GM19455 (cell line): ENCODE results near the gene AP4B1.
A peak's percentile ranks its signal among the peaks of the same experiment; 100 is the strongest.
"Not testable (repeated sequence)": the region's sequence is repeated elsewhere in the genome, so short reads cannot be mapped to it uniquely, and the experiment has no call there.

Source experiments
- ATAC-seq: cut with Tn5 transposase; IDR thresholded peaks from one replicate; pipeline ENCODE4 v1.9.1; 2021; ENCODE audit not compliant: unreplicated experiment

Gene AP4B1

DNA sequence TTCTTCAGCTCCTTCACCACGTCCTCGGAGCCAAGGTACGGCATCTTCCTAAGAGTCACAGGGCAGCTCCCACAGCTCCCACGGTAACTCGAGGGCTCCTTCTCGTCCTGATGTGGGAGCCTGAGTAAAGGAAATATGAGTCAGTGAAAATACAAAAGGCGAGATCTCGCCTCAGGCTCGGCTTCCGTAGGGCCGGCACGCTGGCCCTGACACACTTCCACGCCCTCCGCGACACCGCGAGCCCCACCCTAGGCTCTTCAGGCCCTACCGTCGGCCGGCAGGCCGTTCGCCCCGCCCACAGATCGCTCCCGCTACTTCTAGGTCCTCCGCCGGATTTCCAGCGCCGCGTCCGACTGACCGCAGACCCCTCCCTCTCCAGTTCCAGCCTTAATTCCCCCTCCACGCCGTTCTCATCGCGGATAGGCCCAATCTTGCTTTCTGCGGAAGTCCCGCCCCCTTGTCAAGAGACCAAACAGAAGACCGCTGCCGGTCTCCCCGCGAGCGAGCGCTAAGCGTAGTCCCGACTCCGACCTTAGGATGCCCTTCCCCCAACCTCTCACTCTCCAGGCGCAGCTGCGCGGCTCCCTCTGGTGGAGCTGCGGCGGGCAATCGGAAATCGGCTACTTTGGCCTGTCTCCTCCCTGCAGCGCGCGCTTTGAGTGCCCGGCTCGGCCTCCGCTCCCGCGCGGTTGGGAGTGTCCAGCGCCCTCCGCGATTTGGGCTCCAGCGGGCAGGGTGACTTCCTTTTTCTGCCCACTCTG lies at the start of gene AP4B1, which contains the start of gene DCLRE1B:
TSS of gene AP4B1 (minus strand) at position 126 of the 761 bp plus-strand sequence. CDS start at position 44, 82 bp downstream.
TSS of gene DCLRE1B (plus strand) at position 653 of the 761 bp plus-strand sequence. CDS start 261 bp downstream, outside the sequence.
- ATAC-seq = peak; percentile 92

DNA sequence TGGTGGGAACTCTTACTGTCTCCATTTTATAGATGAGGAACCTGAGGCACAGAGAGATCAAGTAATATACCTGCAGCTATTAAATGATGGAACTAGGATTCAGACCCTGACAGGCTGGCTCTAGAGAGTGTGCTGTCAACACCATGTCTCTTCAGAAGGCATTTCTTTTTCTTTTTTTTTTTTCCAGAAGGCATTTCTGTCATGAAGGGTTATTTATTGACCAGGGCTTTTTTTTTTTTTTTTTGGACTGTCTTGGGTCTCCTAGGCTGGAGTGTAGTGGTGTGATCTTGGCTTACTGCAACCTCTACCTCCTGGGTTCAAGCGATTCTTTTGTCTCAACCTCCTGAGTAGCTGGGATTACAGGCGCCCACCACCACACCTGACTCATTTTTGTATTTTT lies 47.1 kb upstream of the AP4B1 start:
- ATAC-seq = no peak

- no peak for ATAC-seq
Measured at GRCh38 chr1:113950908-113951307, 46.3 kb upstream of the AP4B1 start.

- no peak for ATAC-seq
Measured at GRCh38 chr1:113949007-113949406, 44.4 kb upstream of the AP4B1 start.

GRCh38 chr1:113948151-113948550 lies 43.6 kb upstream of the AP4B1 start:
- ATAC-seq = not testable (repeated sequence)

DNA sequence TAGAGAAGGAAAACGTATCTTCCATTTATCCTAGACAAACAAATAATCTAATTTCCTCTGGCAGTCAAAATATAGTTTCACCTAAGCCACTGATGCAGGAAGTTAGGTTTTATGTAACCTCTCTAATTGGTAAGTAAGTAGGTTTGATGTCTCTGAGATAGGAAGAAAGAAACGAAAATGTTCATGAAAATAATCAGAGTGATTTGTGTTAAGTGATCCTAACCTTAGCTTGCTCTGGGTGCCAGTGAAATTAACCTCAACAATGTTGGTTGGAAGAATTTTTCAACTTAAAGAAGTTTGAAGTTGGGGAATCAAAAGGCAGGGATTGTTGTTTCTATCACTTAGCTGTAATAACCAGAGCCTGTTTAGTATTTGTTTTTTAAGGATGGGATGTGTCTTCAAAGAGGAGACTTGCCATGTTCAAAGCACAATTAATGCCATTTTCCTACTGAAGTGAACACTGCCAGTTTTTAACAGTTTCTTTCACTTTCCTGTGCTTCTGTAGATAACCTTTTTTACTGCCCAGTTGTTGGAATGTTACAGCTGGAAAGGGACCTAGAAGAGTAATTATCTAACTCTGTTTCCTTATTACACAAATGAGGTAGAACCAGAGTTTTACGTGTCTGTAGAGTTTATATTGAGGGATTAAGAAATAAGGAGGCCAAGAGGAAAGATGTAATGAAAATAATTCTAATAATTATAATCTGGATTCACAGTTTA lies 42.9 kb upstream of the AP4B1 start:
- ATAC-seq = no peak

GRCh38 chr1:113946678-113947387 lies 42.2 kb upstream of the AP4B1 start:
- no peak for ATAC-seq

DNA sequence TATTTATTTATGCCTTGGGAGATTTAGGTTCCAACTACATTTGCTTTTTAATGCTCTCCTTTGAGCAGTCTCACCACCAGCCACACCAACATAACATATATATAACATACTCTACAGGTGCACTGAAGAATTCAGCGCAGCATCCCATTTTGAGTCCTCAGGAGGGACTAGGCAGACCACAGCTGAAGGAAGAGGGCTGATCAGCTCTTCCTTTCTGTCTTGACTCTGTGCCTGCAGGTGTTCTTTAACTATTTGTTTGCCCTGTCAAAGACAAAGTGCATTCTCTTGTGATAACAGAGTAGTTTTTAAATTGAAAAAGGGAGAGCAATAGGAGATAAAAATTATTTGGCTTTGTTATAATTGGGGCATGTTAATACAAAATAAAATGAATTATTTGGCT lies 41.5 kb upstream of the AP4B1 start:
- ATAC-seq = no peak

DNA sequence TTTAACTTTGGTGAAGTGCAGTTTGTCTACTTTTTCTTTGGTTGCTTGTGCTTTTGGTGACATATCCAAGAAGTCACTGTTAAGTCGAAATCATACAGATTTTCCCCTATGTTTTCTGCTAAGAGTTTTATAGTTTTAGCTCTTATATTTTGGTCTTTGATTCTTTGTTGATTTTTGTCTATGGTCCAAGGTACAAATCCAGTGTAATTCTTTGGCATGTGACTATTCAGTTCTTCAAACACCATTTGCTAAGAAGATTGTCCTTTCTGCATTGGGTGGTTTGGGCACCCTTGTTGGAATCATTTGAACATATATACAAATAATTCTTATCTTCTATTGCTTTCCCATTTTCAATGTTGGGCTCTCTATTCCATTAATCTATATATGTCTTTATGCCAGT lies 40.7 kb upstream of the AP4B1 start:
- no peak for ATAC-seq

DNA sequence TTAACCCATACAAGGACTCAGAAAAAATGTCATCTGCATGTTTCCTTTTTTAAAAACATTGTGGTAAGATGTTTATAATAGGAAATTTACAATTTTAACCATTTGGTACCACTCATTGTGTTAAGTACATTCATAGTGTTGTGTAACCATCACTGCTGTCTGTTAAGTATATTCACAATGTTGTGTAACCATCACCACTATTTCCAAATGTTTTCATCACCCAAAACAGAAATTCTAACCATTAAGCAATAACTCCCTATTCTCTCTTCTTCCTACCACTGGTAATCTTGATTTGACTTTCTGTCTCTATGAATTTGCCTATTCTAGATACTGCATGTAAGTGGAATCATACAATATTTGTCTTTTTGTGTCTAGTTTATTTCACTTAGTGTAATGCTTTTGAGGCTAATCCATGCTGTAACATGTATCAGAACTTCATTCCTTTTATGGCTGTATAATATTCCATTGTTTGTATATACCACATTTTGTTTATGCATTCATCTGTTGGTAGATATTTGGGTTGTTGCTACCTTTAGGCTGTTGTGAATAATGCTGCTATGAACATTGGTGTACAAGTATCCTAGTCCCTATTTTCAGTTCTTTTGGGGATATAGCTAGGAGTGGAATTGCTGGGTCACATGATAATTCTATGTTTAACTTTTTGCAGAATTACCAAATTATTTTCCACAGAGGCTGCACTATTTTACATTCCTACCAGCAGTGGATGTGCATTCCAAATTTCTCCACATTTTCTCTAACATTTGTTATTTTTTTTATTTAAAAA lies 38.6 kb upstream of the AP4B1 start:
- no peak for ATAC-seq

- no peak for ATAC-seq
Measured at GRCh38 chr1:113942527-113942926, 37.9 kb upstream of the AP4B1 start.

DNA sequence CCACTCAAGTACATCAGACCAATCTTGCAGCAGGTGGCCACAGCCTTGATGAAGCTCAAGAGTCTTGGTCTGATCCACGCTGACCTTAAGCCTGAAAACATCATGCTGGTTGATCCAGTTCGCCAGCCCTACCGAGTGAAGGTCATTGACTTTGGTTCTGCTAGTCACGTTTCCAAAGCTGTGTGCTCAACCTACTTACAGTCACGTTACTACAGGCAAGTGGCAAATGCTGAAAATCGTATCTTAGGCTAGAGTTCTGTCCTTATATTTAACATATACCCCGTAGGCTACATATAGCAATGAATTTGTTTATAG lies 36.6 kb upstream of the AP4B1 start:
- ATAC-seq = no peak

GRCh38 chr1:113940365-113941244 lies 36.0 kb upstream of the AP4B1 start:
- ATAC-seq = no peak

DNA sequence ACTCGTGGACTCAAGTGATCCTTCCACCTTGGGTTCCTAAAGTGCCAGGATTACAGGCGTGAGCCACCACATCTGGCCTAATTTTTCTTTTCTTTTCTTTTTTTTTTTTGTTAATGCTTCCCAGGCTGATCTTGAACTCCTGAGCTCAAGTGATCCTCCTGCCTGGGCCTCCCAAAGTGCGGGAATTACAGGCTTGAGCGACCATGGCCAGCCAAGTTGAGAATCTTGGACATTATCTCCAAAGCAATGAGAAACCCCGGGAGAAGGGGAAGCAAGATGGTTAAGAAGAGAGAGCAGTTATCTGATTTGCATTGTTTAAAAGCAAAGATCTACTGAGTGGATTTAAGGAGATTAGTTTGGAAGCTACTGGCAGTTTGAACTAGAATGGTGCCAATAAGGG lies 33.6 kb upstream of the AP4B1 start:
- ATAC-seq = no peak

DNA sequence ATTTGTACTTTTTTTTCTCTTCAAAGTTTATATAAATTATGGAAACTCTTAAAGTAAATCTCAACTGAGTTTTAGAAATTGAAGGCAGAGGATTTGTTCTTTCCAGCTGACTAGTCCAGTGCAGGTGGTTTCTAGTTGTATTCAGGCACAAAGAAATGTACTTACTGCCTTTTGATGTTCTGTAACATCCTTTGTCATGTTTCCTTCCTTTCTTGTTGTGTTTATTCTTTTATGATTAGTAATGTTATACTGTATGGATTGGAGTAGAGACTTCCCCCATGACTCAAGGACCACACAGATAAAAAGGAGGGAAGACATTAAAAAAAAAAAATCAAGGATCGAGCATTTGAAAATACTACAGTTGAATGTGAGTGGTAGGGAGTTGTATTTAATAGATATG lies 32.5 kb upstream of the AP4B1 start:
- no peak for ATAC-seq

- no peak for ATAC-seq
Measured at GRCh38 chr1:113935970-113936369, 31.4 kb upstream of the AP4B1 start.

GRCh38 chr1:113935176-113935575 lies 30.6 kb upstream of the AP4B1 start:
- no peak for ATAC-seq

DNA sequence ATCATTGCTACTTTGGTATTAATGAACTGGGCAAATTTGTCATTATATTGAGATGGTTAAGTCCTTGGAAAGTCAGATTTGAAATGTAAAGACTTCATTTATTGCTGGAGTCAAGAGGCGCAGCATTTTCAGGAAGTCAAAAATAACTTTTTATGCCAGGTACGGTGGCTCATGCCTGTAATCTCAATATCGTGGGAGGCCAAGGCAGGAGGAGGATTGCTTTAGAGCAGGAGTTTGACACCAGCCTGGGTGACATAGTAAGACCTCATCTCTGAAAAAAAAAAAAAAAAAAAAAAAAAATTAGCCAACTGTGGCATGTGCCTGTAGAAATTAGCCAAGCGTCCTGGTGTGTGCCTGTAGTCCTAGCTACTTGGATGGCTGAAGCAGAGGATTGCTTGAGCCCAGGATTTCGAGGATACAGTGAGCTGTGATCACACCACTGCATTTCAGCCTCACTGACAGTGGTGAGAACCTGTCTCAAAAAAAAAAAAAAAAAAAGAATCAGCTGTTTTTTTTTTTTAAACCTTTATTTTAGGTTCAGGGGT lies 30.0 kb upstream of the AP4B1 start:
- ATAC-seq = no peak

DNA sequence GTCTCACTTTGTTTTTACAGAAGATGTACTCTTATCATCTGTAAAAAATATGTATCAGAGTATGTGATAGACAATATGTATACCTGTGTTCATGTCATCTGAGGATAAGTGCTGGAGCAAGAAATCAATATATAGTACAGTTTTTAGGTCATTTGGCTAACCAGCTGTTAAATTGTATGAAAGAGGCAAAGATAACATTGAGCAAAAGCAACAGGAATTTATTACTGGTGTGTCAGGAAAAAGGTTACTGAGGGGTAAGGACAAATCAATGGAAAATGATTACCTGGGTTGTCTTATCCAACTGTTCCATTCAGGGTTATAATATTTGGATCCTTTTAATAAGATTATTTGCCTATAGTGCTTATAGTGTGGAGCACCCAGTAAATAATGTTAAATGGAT lies 29.4 kb upstream of the AP4B1 start:
- ATAC-seq = no peak

- ATAC-seq = no peak
Measured at GRCh38 chr1:113931451-113931851, 26.9 kb upstream of the AP4B1 start.
